HCT116 (cell line): ENCODE measurements around the gene MBNL2.

Experiments used
- CTCF ChIP-seq, 3 experiments: fragments of 200-600 bp in 1 of 3; sonication (generic) in 1 of 3; IDR thresholded peaks in 2 of 3; conservative IDR thresholded peaks in 1 of 3; 2 replicates each; pipeline ENCODE4 v1.5.1; 2012 to 2017; ENCODE audit warnings: low read depth in 2 of 3, low read length in 2 of 3, antibody characterized with exemption in 1 of 3, borderline replicate concordance in 1 of 3, control low read depth in 1 of 3, mild to moderate bottlenecking in 1 of 3, mixed read lengths in 1 of 3, mixed run types in 1 of 3, moderate library complexity in 1 of 3; ENCODE audit not compliant: insufficient read depth in 1 of 3
- POLR2A ChIP-seq: IDR thresholded peaks from 2 replicates; pipeline ENCODE4 v1.7.0; 2011; ENCODE audit warnings: borderline replicate concordance; ENCODE audit not compliant: insufficient read depth, insufficient read length; ENCODE audit errors: extremely low read depth

GRCh38 chr13:97369261-97369893, 147.2 kb downstream of the MBNL2 start:
- TF ChIP-seq CTCF (IDR thresholded peaks at IDR 0.05 in 2 of 3, conservative IDR thresholded peaks at IDR 0.05 in 1 of 3; ENCODE audit: borderline replicate concordance in 1 of 3, insufficient read depth in 1 of 3, low read depth in 2 of 3, low read length in 2 of 3) (no peak), POLR2A (no peak)
